Forelimb muscle (tissue), 1 donor: ENCODE results near the gene TMEM130. TPM values are rescaled to one million over a fixed set of nuclear protein-coding genes. Genes with fewer than 3 reads are reported as not detected.

Experiments used
- DNase-seq: peaks from one replicate; pipeline ENCODE4 v3.0.0-alpha.2; 2013; ENCODE audit warnings: low read depth
- polyA plus RNA-seq: library from polyadenylated mRNA; unstranded; fragments of 120-200 nt; gene quantifications from one replicate; pipeline ENCODE4 v1.2.1, GENCODE V29; 2013; ENCODE audit not compliant: insufficient read length

The TMEM130 gene
- polyA plus RNA-seq, result 3.9 TPM

GRCh38 chr7:98869597-98870120 lies at the start of gene TMEM130:
Gene TMEM130 (minus strand): TSS chr7:98870014. CDS start chr7:98869861, 153 bp downstream.
- no peak for DNase-seq

- DNase-seq, result no peak
These were observed 47.5 kb upstream of the TMEM130 start for GRCh38 chr7:98917331-98917730.

- DNase-seq, result no peak
These were observed 43.8 kb upstream of the TMEM130 start for GRCh38 chr7:98913612-98914011.

GRCh38 chr7:98913026-98913425 lies 43.2 kb upstream of the TMEM130 start:
- no peak for DNase-seq

- no peak for DNase-seq
These were observed 42.1 kb upstream of the TMEM130 start for GRCh38 chr7:98911916-98912315.

GRCh38 chr7:98910427-98910826 lies 40.6 kb upstream of the TMEM130 start:
- no peak for DNase-seq

GRCh38 chr7:98909487-98909886 lies 39.7 kb upstream of the TMEM130 start:
- no peak for DNase-seq

- no peak for DNase-seq
These were observed 38.8 kb upstream of the TMEM130 start for GRCh38 chr7:98908585-98908984.

- DNase-seq, result no peak
These were observed 37.8 kb upstream of the TMEM130 start for GRCh38 chr7:98907570-98907969.

- DNase-seq, result no peak
These were observed 33.4 kb upstream of the TMEM130 start for GRCh38 chr7:98903246-98903645.

- DNase-seq, result no peak
These were observed 32.7 kb upstream of the TMEM130 start for GRCh38 chr7:98902523-98902922.

GRCh38 chr7:98900815-98901214 lies 31.0 kb upstream of the TMEM130 start:
- no peak for DNase-seq

- DNase-seq, result no peak
These were observed 30.0 kb upstream of the TMEM130 start for GRCh38 chr7:98899816-98900215.

- no peak for DNase-seq
These were observed 22.8 kb upstream of the TMEM130 start for GRCh38 chr7:98892609-98893008.

GRCh38 chr7:98887038-98887437 lies 17.2 kb upstream of the TMEM130 start:
- no peak for DNase-seq

- DNase-seq, result no peak
These were observed 14.6 kb upstream of the TMEM130 start for GRCh38 chr7:98884416-98884815.

- no peak for DNase-seq
These were observed 11.9 kb upstream of the TMEM130 start for GRCh38 chr7:98881561-98882315.

- DNase-seq, result no peak
These were observed 10.7 kb upstream of the TMEM130 start for GRCh38 chr7:98880485-98880884.

- DNase-seq, result no peak
These were observed 10.1 kb upstream of the TMEM130 start for GRCh38 chr7:98879979-98880315.

GRCh38 chr7:98879198-98879978 lies 9.6 kb upstream of the TMEM130 start:
- no peak for DNase-seq

GRCh38 chr7:98878365-98879197 lies 8.8 kb upstream of the TMEM130 start, which contains the start of gene TRRAP:
Gene TRRAP (plus strand): TSS chr7:98878532. CDS start chr7:98881151, 2,619 bp downstream.
- DNase-seq, result no peak
